Measurements from ENCODE around the gene DYNLRB1. TPM values are rescaled to one million over a fixed set of nuclear protein-coding genes. Genes with fewer than 3 reads are reported as not detected.

DYNLRB1 gene
- total and polyA plus RNA-seq, 12 donors: 145 to 586 (median 224) TPM

- 84 to 88% (median 87%) methylated on average over 8 of the region's 8 CpGs for WGBS, 4 donors
- intact Hi-C loops (cut with DNase I): no loop called here
- peaks cover 3 to 13% of the 10 kb centered on the region in 2 donors for H3K4me1 ChIP-seq (replicated peaks in 1 of 2)
- peak in 2 of 7 donors; percentile 11 to 46 for DNase-seq
- no peak overlapping the region for H3K4me3 ChIP-seq
- no peak overlapping the region for H3K27ac ChIP-seq
- H3K9me3 ChIP-seq (replicated peaks in 1 of 3): no peaks in the 10 kb centered on the region
- H3K36me3 ChIP-seq (replicated peaks in 1 of 2): peaks cover 0 to 77% of the 10 kb centered on the region in 2 donors
- TF ChIP-seq, protein P1, sequence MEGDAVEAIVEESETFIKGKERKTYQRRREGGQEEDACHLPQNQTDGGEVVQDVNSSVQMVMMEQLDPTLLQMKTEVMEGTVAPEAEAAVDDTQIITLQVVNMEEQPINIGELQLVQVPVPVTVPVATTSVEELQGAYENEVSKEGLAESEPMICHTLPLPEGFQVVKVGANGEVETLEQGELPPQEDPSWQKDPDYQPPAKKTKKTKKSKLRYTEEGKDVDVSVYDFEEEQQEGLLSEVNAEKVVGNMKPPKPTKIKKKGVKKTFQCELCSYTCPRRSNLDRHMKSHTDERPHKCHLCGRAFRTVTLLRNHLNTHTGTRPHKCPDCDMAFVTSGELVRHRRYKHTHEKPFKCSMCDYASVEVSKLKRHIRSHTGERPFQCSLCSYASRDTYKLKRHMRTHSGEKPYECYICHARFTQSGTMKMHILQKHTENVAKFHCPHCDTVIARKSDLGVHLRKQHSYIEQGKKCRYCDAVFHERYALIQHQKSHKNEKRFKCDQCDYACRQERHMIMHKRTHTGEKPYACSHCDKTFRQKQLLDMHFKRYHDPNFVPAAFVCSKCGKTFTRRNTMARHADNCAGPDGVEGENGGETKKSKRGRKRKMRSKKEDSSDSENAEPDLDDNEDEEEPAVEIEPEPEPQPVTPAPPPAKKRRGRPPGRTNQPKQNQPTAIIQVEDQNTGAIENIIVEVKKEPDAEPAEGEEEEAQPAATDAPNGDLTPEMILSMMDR (IDR thresholded peaks at IDR 0.05): no peak
- H3K27me3 ChIP-seq: no peaks in the 10 kb centered on the region
Observed at GRCh38 chr20:34531608-34532265, 15.5 kb downstream of the DYNLRB1 start.

DNA sequence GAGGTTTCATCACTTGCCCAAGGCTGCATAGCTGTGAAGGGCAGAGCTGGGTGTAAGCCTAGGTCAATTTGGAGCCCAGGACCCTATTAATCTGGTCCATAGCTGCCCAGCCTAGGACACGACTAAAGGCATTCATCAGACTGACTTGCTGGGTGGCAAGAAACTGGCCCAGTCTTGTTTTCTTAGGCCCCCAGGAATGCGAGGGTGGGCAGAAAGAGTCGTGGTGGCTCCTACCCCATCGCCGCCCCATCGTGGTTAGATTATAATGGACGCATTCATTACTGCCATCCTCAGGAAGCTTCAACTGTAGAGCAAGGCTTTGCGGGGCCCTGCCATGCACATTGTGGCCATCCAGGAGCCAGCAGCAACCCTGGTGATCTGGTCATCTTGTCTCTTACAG, 16.1 kb downstream of the DYNLRB1 start:
- 61 to 85% (median 73%) methylated on average over 7 to 8 of the region's 8 CpGs for WGBS, 4 donors
- DNase-seq: peak in 2 of 7 donors; percentile 8 to 42
- Histone ChIP-seq H3K27ac (no peak overlapping the region), H3K27me3 (no peaks in the 10 kb centered on the region), H3K36me3 (replicated peaks in 1 of 2) (peaks cover 0 to 77% of the 10 kb centered on the region in 2 donors), H3K9me3 (replicated peaks in 1 of 3) (no peaks in the 10 kb centered on the region), H3K4me3 (no peak overlapping the region), H3K4me1 (replicated peaks in 1 of 2) (peaks cover 0 to 7% of the 10 kb centered on the region in 2 donors)
- no peak for TF ChIP-seq POLR2A (IDR thresholded peaks at IDR 0.05)
- TF ChIP-seq, protein P1 (IDR thresholded peaks at IDR 0.05): no peak
- intact Hi-C loops (cut with DNase I): no loop called here

DNA sequence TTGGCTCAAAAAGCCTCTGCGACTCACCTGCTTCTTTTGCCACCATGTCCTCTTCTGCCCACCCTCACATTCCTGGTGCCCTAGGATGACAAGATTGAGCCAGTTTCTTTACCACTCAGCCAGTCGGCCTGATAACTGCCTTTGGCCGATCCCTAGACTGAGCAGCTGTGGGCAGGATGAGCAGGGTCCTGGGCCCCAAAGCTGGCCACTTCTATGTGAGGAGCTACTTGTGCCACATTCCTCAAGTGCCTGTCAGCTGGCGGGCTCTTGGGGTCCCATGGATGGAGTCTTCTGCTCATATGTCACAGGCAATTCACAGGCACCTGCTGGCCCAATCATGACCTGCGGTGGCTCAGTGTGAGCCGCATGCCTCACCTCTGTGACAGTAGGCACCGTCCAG, 16.5 kb downstream of the DYNLRB1 start:
- intact Hi-C loops (cut with DNase I): no loop called here
- Histone ChIP-seq H3K27ac (no peak overlapping the region), H3K4me1 (replicated peaks in 1 of 2) (peaks cover 0 to 7% of the 10 kb centered on the region in 2 donors), H3K9me3 (replicated peaks in 1 of 3) (no peaks in the 10 kb centered on the region), H3K27me3 (no peaks in the 10 kb centered on the region), H3K36me3 (replicated peaks in 1 of 2) (peaks cover 0 to 77% of the 10 kb centered on the region in 2 donors), H3K4me3 (no peak overlapping the region)
- peak in 2 of 7 donors; percentile 11 to 43 for DNase-seq
- TF ChIP-seq POLR2A (IDR thresholded peaks at IDR 0.05): no peak
- TF ChIP-seq, protein P1 (IDR thresholded peaks at IDR 0.05): no peak
- WGBS, 4 donors: 90 to 98% (median 95%) methylated on average over 4 to 7 of the region's 7 CpGs

GRCh38 chr20:34534391-34535165, 18.4 kb downstream of the DYNLRB1 start:
- H3K27me3 ChIP-seq: no peaks in the 10 kb centered on the region
- peak in 1 of 7 donors; percentile 11 for DNase-seq
- intact Hi-C loops (cut with DNase I): no loop called here
- TF ChIP-seq, protein P1 (IDR thresholded peaks at IDR 0.05): no peak
- TF ChIP-seq POLR2A (IDR thresholded peaks at IDR 0.05): no peak
- H3K4me3 ChIP-seq: no peak overlapping the region
- WGBS, 4 donors: 93 to 95% (median 94%) methylated on average over 12 to 15 of the region's 15 CpGs
- H3K9me3 ChIP-seq (replicated peaks in 1 of 3): no peaks in the 10 kb centered on the region
- peaks cover 0 to 68% of the 10 kb centered on the region in 2 donors for H3K36me3 ChIP-seq (replicated peaks in 1 of 2)
- no peaks in the 10 kb centered on the region for H3K4me1 ChIP-seq (replicated peaks in 1 of 2)
- no peak overlapping the region for H3K27ac ChIP-seq
